Calu3 (cell line): ENCODE data around the gene ADAP2. TPM values are rescaled to one million over a fixed set of nuclear protein-coding genes. Genes with fewer than 3 reads are reported as not detected.
"Not testable (repeated sequence)": the region's sequence is repeated elsewhere in the genome, so short reads cannot be mapped to it uniquely, and the experiment has no call there.

Experiments used
- BruUV-seq: library from RNA; stranded (reverse); fragments of 400-500 nt; replicated peaks from 2 replicates; lab custom pipeline; 2021; lab: Mats Ljungman, UMichigan
- CTCF ChIA-PET: fragments of 300-600 bp; sonication (Branson Sonifier 250); formaldehyde crosslinking; loops from one replicate; lab custom pipeline; 2022; ENCODE audit warnings: antibody characterized with exemption; lab: Charles Lee
- DNase-seq: peaks from one replicate; pipeline ENCODE4 v3.0.0; 2022
- H3K27ac Mint-ChIP-seq: one replicate; pipeline ENCODE4 v1.8.0; 2022; ENCODE audit warnings: mixed read lengths; ENCODE audit not compliant: unreplicated experiment
- H3K27me3 Mint-ChIP-seq: one replicate; pipeline ENCODE4 v1.8.0; 2022; ENCODE audit warnings: mixed read lengths; ENCODE audit not compliant: unreplicated experiment
- H3K36me3 Mint-ChIP-seq: one replicate; pipeline ENCODE4 v1.8.0; 2022; ENCODE audit warnings: mild to moderate bottlenecking, moderate library complexity, mixed read lengths; ENCODE audit not compliant: insufficient read depth, unreplicated experiment
- H3K4me1 Mint-ChIP-seq: one replicate; pipeline ENCODE4 v1.8.0; 2022; ENCODE audit warnings: mild to moderate bottlenecking, low read depth, mixed read lengths; ENCODE audit not compliant: unreplicated experiment
- H3K4me3 Mint-ChIP-seq: one replicate; pipeline ENCODE4 v1.8.0; 2022; ENCODE audit warnings: mild to moderate bottlenecking, low read depth, moderate library complexity, mixed read lengths; ENCODE audit not compliant: unreplicated experiment
- H3K9me3 Mint-ChIP-seq: one replicate; pipeline ENCODE4 v1.8.0; 2022; ENCODE audit warnings: low read depth, mixed read lengths; ENCODE audit not compliant: unreplicated experiment
- intact Hi-C: fragments of 100-400 bp; cut with micrococcal nuclease; formaldehyde crosslinking; loops from one replicate; pipeline ENCODE4 v1.10.0; 2022; ENCODE audit not compliant: unreplicated experiment
- total RNA-seq: library from RNA; stranded (reverse); gene quantifications from 2 replicates; pipeline ENCODE4 v1.2.3, GENCODE V29; 2022
- TF ChIP-seq, protein P1 (sequence below): fragments of 200-600 bp; IDR thresholded peaks from one replicate; pipeline ENCODE4 v1.8.0; 2022; ENCODE audit warnings: antibody characterized with exemption; ENCODE audit not compliant: unreplicated experiment

The ADAP2 gene
- total RNA-seq, 1 experiment from 2014 or later: 2.1 TPM

DNA sequence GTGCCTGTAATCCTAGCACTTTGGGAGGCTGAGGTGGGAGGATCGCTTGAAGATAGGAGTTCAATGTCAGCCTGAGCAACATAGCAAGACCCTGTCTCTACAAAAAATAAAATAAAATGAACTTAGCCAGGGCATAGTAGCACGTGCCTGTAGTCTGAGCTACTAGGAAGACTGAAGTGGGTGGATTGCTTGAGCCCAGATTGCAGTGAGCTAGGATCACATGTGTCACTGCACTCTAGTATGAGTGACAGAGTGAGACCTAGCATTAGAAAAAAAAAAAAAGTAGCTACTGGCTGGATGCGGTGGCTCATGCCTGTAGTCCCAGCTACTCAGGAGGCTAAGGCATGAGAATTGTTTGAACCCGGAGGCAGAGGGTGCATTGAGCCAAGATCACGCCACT, 6.0 kb downstream of the ADAP2 start:
- H3K27ac Mint-ChIP-seq: no peak overlapping the region
- peaks cover 36% of the 10 kb centered on the region for H3K27me3 Mint-ChIP-seq
- no peaks in the 10 kb centered on the region for H3K36me3 Mint-ChIP-seq
- no peak overlapping the region for H3K4me3 Mint-ChIP-seq
- no peaks in the 10 kb centered on the region for H3K9me3 Mint-ChIP-seq
- intact Hi-C loops: no loop called here
- BruUV-seq: no TSS peak
- TF ChIP-seq, protein P1, sequence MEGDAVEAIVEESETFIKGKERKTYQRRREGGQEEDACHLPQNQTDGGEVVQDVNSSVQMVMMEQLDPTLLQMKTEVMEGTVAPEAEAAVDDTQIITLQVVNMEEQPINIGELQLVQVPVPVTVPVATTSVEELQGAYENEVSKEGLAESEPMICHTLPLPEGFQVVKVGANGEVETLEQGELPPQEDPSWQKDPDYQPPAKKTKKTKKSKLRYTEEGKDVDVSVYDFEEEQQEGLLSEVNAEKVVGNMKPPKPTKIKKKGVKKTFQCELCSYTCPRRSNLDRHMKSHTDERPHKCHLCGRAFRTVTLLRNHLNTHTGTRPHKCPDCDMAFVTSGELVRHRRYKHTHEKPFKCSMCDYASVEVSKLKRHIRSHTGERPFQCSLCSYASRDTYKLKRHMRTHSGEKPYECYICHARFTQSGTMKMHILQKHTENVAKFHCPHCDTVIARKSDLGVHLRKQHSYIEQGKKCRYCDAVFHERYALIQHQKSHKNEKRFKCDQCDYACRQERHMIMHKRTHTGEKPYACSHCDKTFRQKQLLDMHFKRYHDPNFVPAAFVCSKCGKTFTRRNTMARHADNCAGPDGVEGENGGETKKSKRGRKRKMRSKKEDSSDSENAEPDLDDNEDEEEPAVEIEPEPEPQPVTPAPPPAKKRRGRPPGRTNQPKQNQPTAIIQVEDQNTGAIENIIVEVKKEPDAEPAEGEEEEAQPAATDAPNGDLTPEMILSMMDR: no peak
- no peaks in the 10 kb centered on the region for H3K4me1 Mint-ChIP-seq
- no peak for DNase-seq
- CTCF ChIA-PET: interaction anchor here (0.6 to 0.7 kb wide), 2 partner anchors 12 to 121 kb away, joined by 3 to 5 read pairs; no protein-coding TSS in a partner anchor

DNA sequence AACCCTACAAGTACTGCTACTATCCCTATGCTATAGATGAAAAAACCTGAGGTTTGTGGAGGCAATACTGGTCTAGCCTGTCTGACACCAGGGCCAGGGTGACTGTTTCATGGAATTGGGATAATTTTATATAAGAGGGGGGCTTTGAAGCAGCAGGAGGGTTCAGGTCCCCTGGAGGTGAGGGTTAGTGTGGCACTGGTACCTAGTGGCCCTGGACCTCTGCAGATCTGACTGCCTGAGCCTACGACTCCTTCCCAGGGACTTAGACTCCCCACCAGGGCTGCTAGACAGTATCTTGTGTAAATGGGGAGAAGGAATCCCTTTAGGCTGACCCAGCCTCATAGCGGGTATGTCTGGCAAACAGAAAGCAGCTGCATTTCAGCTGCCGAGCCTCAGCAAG, 6.8 kb downstream of the ADAP2 start:
- Mint-ChIP-seq H3K27ac (no peak overlapping the region), H3K27me3 (peaks cover 32% of the 10 kb centered on the region), H3K9me3 (no peaks in the 10 kb centered on the region), H3K4me1 (no peaks in the 10 kb centered on the region), H3K4me3 (no peak overlapping the region), H3K36me3 (no peaks in the 10 kb centered on the region)
- BruUV-seq: no TSS peak
- intact Hi-C loops: no loop called here
- TF ChIP-seq, protein P1: no peak
- CTCF ChIA-PET: interaction anchor here (0.6 to 0.7 kb wide), 2 partner anchors 11 to 120 kb away, joined by 3 to 5 read pairs; no protein-coding TSS in a partner anchor
- no peak for DNase-seq

DNA sequence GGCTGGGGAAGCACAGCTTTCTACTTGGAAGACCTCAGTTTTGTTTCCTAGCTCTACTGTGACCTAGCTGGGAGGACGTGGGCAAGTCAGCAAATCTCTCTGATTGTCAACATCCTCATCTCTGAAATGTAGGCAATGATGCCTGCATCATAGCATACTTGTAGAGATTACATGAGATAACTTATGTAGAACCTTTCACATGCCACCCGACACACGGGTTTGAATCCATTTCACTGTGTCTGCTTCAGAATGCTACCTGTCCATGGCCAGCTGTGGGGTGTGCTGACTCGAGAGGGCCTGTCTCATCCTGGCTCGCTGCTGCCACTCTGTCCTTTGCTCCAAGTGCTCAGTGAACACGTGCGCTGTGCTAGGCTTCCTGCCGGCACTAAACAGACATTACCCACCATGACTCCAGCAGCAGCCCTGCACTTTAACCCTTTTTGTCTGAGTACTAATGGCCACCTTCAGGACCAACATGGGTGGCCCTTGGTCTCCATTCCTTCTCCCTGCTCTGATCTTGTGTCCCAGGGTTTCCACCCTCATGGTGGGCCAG, 7.4 kb downstream of the ADAP2 start:
- DNase-seq: no peak
- Mint-ChIP-seq H3K9me3 (no peaks in the 10 kb centered on the region), H3K4me3 (no peak overlapping the region), H3K27ac (no peak overlapping the region), H3K4me1 (no peaks in the 10 kb centered on the region), H3K27me3 (peaks cover 38% of the 10 kb centered on the region), H3K36me3 (no peaks in the 10 kb centered on the region)
- intact Hi-C loops: no loop called here
- TF ChIP-seq, protein P1: no peak
- CTCF ChIA-PET: no interaction called here
- no TSS peak for BruUV-seq

DNA sequence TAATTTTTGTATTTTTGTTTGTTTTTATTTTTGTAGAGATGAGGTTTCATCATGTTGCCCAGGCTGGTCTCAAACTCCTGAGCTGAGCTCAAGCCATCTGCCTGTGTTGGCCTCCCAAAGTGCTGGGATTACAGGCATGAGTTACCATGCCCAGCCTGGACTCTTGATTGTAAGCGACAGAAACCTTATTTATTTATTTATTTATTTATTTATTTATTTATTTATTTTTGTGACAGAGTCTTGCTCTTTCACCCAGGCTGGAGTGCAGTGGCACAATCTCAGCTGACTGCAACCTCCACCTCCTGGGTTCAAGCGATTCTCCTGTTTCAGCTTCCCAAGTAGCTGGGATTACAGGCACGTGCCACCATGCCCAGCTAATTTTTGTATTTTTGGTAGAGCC, 8.1 kb downstream of the ADAP2 start:
- H3K9me3 Mint-ChIP-seq, DNase-seq, H3K4me3 Mint-ChIP-seq, H3K4me1 Mint-ChIP-seq, H3K36me3 Mint-ChIP-seq, intact Hi-C loops, BruUV-seq, H3K27ac Mint-ChIP-seq, CTCF ChIA-PET: not testable (repeated sequence)
- H3K27me3 Mint-ChIP-seq: peaks cover 43% of the 10 kb centered on the region

DNA sequence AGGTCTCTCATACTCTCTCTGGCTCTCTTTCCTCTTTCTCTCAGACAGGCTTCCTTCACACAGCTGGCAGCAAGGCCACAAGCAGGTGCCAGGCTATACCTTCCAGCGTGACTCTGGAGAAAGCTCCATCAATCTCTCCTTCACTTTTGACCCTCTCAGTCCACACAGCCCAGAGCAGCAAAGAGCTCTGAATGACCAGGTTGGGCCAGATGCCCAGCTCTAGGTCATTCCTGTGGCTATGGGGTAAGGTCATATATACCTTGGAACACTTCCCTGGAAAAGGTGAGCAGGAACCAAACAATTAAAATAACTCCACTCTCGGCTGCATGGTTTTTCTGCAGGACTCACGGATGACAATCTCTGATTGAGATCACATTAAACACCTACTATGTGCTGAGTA, 8.8 kb downstream of the ADAP2 start:
- Mint-ChIP-seq H3K27ac (no peak overlapping the region), H3K36me3 (no peaks in the 10 kb centered on the region), H3K4me1 (no peaks in the 10 kb centered on the region), H3K9me3 (no peaks in the 10 kb centered on the region), H3K27me3 (peaks cover 37% of the 10 kb centered on the region), H3K4me3 (no peak overlapping the region)
- intact Hi-C loops: no loop called here
- no TSS peak for BruUV-seq
- TF ChIP-seq, protein P1: no peak
- CTCF ChIA-PET: no interaction called here
- DNase-seq: no peak

DNA sequence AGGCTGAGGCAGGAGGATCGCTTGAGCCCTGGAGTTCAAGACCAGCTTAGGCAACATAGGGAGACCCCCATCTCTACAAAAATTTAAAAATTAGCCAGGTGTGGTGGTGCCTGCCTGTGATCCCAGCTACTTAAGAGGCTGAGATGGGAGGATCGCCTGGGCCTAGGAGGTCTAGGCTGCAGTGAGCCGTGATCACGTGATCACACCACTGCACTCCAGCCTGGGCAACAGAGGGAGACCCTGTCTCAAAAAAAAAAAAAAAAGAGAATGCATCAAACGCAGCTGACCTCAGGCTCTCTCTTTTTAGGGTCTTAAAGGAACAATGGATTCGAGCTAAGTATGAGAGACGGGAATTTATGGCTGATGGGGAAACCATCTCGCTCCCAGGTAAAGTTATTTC, 9.8 kb downstream of the ADAP2 start:
- H3K4me3 Mint-ChIP-seq, DNase-seq, CTCF ChIA-PET, H3K27ac Mint-ChIP-seq, BruUV-seq, H3K36me3 Mint-ChIP-seq, H3K9me3 Mint-ChIP-seq, intact Hi-C loops, H3K4me1 Mint-ChIP-seq: not testable (repeated sequence)
- H3K27me3 Mint-ChIP-seq: peaks cover 36% of the 10 kb centered on the region
